Mucosa of gallbladder (tissue), 1 donor: ENCODE results near the gene HLA-DRA. TPM values are rescaled to one million over a fixed set of nuclear protein-coding genes. Genes with fewer than 3 reads are reported as not detected.

Experiments used
- DNase-seq: peaks from one replicate; pipeline ENCODE4 v3.0.0-alpha.2; 2020; ENCODE audit warnings: low spot score
- total RNA-seq: library from RNA; stranded (reverse); gene quantifications from one replicate; pipeline ENCODE4 v1.2.1, GENCODE V29; 2021
- donor health status: DM: no; HTN: no; CAD: no.

The HLA-DRA gene
- total RNA-seq, 1 donor from 2014 or later, result 375 TPM

DNA sequence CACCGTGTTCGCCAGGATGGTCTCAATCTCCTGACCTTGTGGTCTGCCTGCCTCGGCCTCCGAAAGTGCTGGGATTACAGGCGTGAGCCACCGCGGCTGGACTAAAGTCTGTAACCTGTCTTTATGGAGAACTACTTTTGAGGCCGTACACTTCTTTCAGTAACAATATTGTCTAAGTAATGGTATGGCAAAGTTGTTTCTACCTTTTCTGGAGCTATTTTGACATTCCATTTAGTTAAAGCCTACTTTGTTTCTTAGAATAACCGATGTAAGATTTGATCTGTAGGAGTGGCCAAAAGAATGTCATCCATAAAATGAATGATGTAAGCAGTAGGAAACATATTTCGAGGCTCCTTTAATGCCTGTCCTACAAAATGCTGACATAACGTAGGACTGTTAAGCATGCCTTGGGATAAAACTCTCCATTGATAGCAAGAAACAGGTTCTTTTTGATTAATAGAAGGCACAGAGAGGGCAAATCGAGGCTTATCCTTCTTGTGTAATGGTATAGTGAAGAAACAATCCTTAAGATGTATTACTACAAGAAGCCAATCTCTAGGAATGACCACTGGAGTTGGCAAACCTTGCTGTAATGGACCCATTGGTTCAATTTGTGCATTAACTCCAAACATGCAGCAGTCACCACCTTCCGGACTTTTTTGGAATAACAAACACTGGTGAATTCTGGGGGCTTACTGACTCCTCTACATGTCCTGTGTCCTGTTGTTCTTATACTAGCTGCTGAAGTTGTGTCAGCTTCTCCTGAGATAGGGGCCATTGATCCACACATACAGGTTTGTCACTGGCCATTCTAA lies 35.9 kb downstream of the HLA-DRA start:
- DNase-seq, result no peak

DNA sequence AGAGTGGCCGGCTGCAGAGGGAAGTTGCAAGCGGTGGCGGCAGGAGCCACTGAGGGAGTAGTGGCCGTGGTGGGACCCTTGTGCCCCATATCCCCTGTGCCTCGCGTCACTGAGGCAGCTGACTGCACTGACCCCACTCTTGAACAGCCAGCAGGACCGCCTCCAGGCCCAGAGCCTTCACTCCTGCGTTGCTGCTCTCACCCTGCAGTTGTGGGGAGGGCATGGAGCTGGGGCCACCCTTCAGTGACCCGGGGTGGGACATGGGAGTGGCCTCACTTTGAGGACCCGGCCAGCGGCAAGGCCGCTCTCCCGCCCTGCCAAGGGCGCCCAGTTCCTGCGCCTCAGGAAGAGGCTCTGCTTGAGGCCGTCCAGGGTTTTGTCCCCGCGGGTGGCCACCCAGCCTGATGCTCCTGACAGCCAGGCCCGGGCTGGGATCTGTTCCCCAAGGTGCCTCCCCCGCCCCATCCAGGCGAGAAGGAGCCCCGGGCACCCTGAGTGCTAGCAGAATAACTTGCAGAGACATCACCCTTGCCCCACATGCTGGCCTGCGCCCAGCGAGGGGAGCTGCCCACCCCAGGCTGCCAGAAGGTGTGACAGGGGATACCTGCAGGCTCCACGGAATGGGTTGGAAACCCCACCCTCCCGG lies 44.4 kb downstream of the HLA-DRA start:
- no peak for DNase-seq

GRCh38 chr6:32484614-32484998 lies 44.9 kb downstream of the HLA-DRA start:
- no peak for DNase-seq

GRCh38 chr6:32488083-32488482 lies 48.4 kb downstream of the HLA-DRA start:
- DNase-seq, result no peak

- DNase-seq, result no peak
These were observed 52.0 kb downstream of the HLA-DRA start for GRCh38 chr6:32491700-32492099.

DNA sequence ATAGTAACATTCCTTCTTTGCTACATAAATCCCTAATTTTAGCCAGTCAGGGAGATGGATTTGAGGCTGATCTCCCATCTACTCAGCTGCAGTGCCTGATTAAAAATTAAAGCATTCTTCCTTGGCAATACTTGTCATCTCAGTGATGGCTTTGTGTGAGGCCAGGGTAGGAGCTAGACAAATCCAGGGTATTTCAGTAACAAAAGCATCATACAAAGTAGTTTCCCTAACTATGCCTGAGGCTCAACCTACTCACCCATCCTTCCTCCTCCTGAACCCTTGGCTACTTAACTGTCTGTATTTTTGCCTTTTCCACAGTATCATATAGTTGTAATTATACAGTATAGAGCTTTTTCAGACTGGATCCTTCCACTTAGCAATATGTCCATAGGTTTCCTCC lies 52.7 kb downstream of the HLA-DRA start:
- DNase-seq, result no peak

Other genes with a start within 250 kb of the HLA-DRA start
- gene PBX2, start 249.7 kb upstream of the HLA-DRA start, total RNA-seq, result 95.0 TPM
- gene GPSM3, start 247.2 kb upstream of the HLA-DRA start, total RNA-seq, result 19.6 TPM
- gene NOTCH4, start 215.8 kb upstream of the HLA-DRA start, total RNA-seq, result 14.9 TPM
- not detected for gene TSBP1, start 68.0 kb upstream of the HLA-DRA start, total RNA-seq
- not detected for gene BTNL2, start 32.7 kb upstream of the HLA-DRA start, total RNA-seq
- gene HLA-DRB5, start 90.4 kb downstream of the HLA-DRA start, total RNA-seq, result 48.0 TPM
- 174 TPM for gene HLA-DRB1, start 150.0 kb downstream of the HLA-DRA start, total RNA-seq
- 38.8 TPM for gene HLA-DQA1, start 197.5 kb downstream of the HLA-DRA start, total RNA-seq
- 23.2 TPM for gene HLA-DQB1, start 226.8 kb downstream of the HLA-DRA start, total RNA-seq